HepG2 (cell line): Measurements from ENCODE around the gene TMEM62. TPM values are rescaled to one million over a fixed set of nuclear protein-coding genes. Genes with fewer than 3 reads are reported as not detected.

ENCODE experiments used
- ATAC-seq: fragments of 200-7000 bp; cut with Tn5 transposase; 3 replicates; pipeline ENCODE4 v1.9.1; 2020; ENCODE audit warnings: mild to moderate bottlenecking, moderate library complexity
- BruUV-seq: library from RNA; stranded (reverse); fragments of 400-500 nt; replicated peaks from 2 replicates; lab custom pipeline; 2021; lab: Mats Ljungman, UMichigan
- CTCF ChIA-PET: fragments of 300-600 bp; formaldehyde crosslinking; extraction: SDS; loops from one replicate; lab custom pipeline; 2021; ENCODE audit warnings: low total read pairs, inconsistent platforms, low intra/inter-chr PET ratio; lab: Yijun Ruan, JAX
- POLR2A ChIA-PET: fragments of 350-600 bp; sonication (Branson Sonifier 250); formaldehyde crosslinking; loops from one replicate; lab custom pipeline; 2020; ENCODE audit warnings: antibody characterized with exemption, inconsistent platforms; lab: Yijun Ruan, JAX
- DNase-seq: peaks from one replicate; pipeline ENCODE4 v3.0.0-alpha.2; 2015; ENCODE audit warnings: low spot score
- FAIRE-seq: peaks from 3 replicates; lab custom pipeline; 2011; peaks lifted over from hg19 to GRCh38; lab: Jason Lieb, UNC
- H2AFZ ChIP-seq: one replicate; pipeline ENCODE4 v1.6.1; 2011; ENCODE audit warnings: low read length, inconsistent platforms
- H3K27ac ChIP-seq: fragments of 300-600 bp; 3 replicates; pipeline ENCODE4 v1.8.0; 2011; ENCODE audit warnings: mixed run types, mild to moderate bottlenecking, mixed read lengths, low read length, inconsistent platforms; ENCODE audit not compliant: insufficient read depth; ENCODE audit errors: extremely low read length
- H3K27me3 ChIP-seq, 2 experiments: fragments of 200-600 bp in 1 of 2; 2 replicates in 1 of 2; 3 replicates in 1 of 2; pipeline versions ENCODE4 v1.6.0 to v1.8.0; 2011; ENCODE audit warnings: low read length in 2 of 2, mild to moderate bottlenecking in 2 of 2, moderate library complexity in 2 of 2, inconsistent platforms in 1 of 2; ENCODE audit not compliant: insufficient read depth in 2 of 2, control insufficient read depth in 1 of 2
- H3K36me3 ChIP-seq, 2 experiments: fragments of 200-600 bp in 1 of 2; replicated peaks in 1 of 2; 2 replicates in 1 of 2; 3 replicates in 1 of 2; pipeline versions ENCODE4 v1.5.1 to v1.8.0; 2011; ENCODE audit warnings: low read length in 2 of 2, inconsistent platforms in 1 of 2; ENCODE audit not compliant: insufficient read depth in 2 of 2, control insufficient read depth in 1 of 2
- H3K4me1 ChIP-seq: 2 replicates; pipeline ENCODE4 v1.5.1; 2012; ENCODE audit warnings: low read length, inconsistent platforms; ENCODE audit not compliant: insufficient read depth
- H3K4me2 ChIP-seq: 2 replicates; pipeline ENCODE4 v1.6.0; 2011; ENCODE audit warnings: low read depth, low read length, inconsistent platforms
- H3K4me3 ChIP-seq, 3 experiments: fragments of 200-600 bp in 1 of 3; sonication (generic), shearing (Covaris generic) in 1 of 3; replicated peaks in 1 of 3; 2 replicates each; pipeline ENCODE4 v1.5.1; 2011 to 2016; ENCODE audit warnings: low read length in 3 of 3, inconsistent platforms in 2 of 3, low read depth in 2 of 3, mild to moderate bottlenecking in 2 of 3, control low read depth in 1 of 3, mixed read lengths in 1 of 3; ENCODE audit not compliant: insufficient read depth in 1 of 3
- H3K79me2 ChIP-seq: one replicate; pipeline ENCODE4 v1.6.1; 2011; ENCODE audit warnings: low read length, inconsistent platforms; ENCODE audit not compliant: insufficient read depth
- H3K9ac ChIP-seq: 2 replicates; pipeline ENCODE4 v1.6.0; 2011; ENCODE audit warnings: mild to moderate bottlenecking, low read depth, low read length, inconsistent platforms; ENCODE audit not compliant: insufficient read depth
- H3K9me3 ChIP-seq: 2 replicates; pipeline ENCODE4 v1.5.1; 2012; ENCODE audit warnings: mild to moderate bottlenecking, low read length
- H4K20me1 ChIP-seq: 2 replicates; pipeline ENCODE4 v1.6.0; 2011; ENCODE audit warnings: inconsistent platforms, mild to moderate bottlenecking, low read length, moderate library complexity; ENCODE audit not compliant: insufficient read depth
- ATM ChIP-seq: fragments of 450-650 bp; IDR thresholded peaks from 2 replicates; pipeline ENCODE4 v1.7.1; 2017; ENCODE audit warnings: mild to moderate bottlenecking, borderline replicate concordance
- FOXP4 ChIP-seq: sonication (generic); formaldehyde crosslinking; IDR thresholded peaks from 2 replicates; pipeline ENCODE4 v1.4.0; 2020; ENCODE audit warnings: missing genetic modification reagents
- GATAD2A ChIP-seq: IDR thresholded peaks from 2 replicates; pipeline ENCODE4 v1.6.1; 2016
- GFI1 ChIP-seq: sonication (generic); formaldehyde crosslinking; IDR thresholded peaks from 2 replicates; pipeline ENCODE4 v1.5.0; 2020; ENCODE audit warnings: missing genetic modification reagents, mild to moderate bottlenecking, borderline replicate concordance
- IRF9 ChIP-seq: sonication (generic); formaldehyde crosslinking; IDR thresholded peaks from 2 replicates; pipeline ENCODE4 v1.8.0; 2022; ENCODE audit warnings: missing genetic modification reagents, mild to moderate bottlenecking, borderline replicate concordance
- KLF11 ChIP-seq: IDR thresholded peaks from 2 replicates; pipeline ENCODE4 v1.6.1; 2016; ENCODE audit warnings: missing compliant biosample characterization
- MAFG ChIP-seq: sonication (generic); formaldehyde crosslinking; IDR thresholded peaks from 2 replicates; pipeline ENCODE4 v1.5.1; 2020; ENCODE audit warnings: mild to moderate bottlenecking, missing genetic modification reagents
- MIXL1 ChIP-seq: IDR thresholded peaks from 2 replicates; pipeline ENCODE4 v1.6.1; 2016
- PHF21A ChIP-seq: sonication (generic); formaldehyde crosslinking; IDR thresholded peaks from 2 replicates; pipeline ENCODE4 v1.5.0; 2020; ENCODE audit warnings: mild to moderate bottlenecking, missing genetic modification reagents
- POLR2AphosphoS5 ChIP-seq: IDR thresholded peaks from 2 replicates; pipeline ENCODE4 v1.6.1; 2012; ENCODE audit warnings: low read depth, low read length
- THAP8 ChIP-seq: sonication (generic); formaldehyde crosslinking; IDR thresholded peaks from 2 replicates; pipeline ENCODE4 v1.5.1; 2020; ENCODE audit warnings: missing genetic modification reagents, mild to moderate bottlenecking, borderline replicate concordance
- YEATS2 ChIP-seq: sonication (generic); formaldehyde crosslinking; IDR thresholded peaks from 2 replicates; pipeline ENCODE4 v1.4.0; 2020; ENCODE audit warnings: missing genetic modification reagents, borderline replicate concordance
- YY1 ChIP-seq: IDR thresholded peaks from 2 replicates; pipeline ENCODE4 v1.6.1; 2011; ENCODE audit warnings: low read length, low read depth, moderate library complexity, mild to moderate bottlenecking; ENCODE audit not compliant: insufficient read depth, insufficient replicate concordance
- ZFX ChIP-seq: sonication (generic); formaldehyde crosslinking; IDR thresholded peaks from 2 replicates; pipeline ENCODE4 v1.4.0; 2020; ENCODE audit warnings: mild to moderate bottlenecking, low read depth, missing genetic modification reagents, moderate library complexity
- ZNF205 ChIP-seq: IDR thresholded peaks from 2 replicates; pipeline ENCODE4 v1.6.1; 2018; ENCODE audit warnings: missing biosample characterization, missing genetic modification reagents
- ZNF282 ChIP-seq: fragments of 450-650 bp; IDR thresholded peaks from 2 replicates; pipeline ENCODE4 v1.6.1; 2018; ENCODE audit not compliant: partially characterized antibody
- ZNF616 ChIP-seq: sonication (generic); formaldehyde crosslinking; IDR thresholded peaks from 2 replicates; pipeline ENCODE4 v1.5.0; 2020; ENCODE audit warnings: low read depth, mild to moderate bottlenecking, missing genetic modification reagents
- WGBS: methylation state at CpG from one replicate; pipeline ENCODE4 v1.1.6; 2017; ENCODE audit warnings: low lambda C conversion rate; 5-methylcytosine and 5-hydroxymethylcytosine counted together
- in situ Hi-C: cut with HindIII; loops from 2 replicates; pipeline ENCODE4 v1.10.0; 2017; ENCODE audit warnings: low pct_unique_long_range_greater_than_20kb; ENCODE audit not compliant: extremely low pct_ligation_motif_present
- intact Hi-C: fragments of 100-400 bp; cut with micrococcal nuclease; formaldehyde crosslinking; loops from one replicate; pipeline ENCODE4 v1.10.0; 2022; ENCODE audit not compliant: unreplicated experiment
- polyA plus RNA-seq, 8 experiments: library from polyadenylated mRNA; depleted of rRNA in 3 of 8; stranded (reverse) in 7 of 8; unstranded in 1 of 8; fragments of >200 nt; fragmentation: Illumina TruSeq in 4 of 8; extraction: Trizol in 4 of 8; gene quantifications; 2 replicates each; pipeline versions ENCODE4 v1.2.1 to v1.2.3, GENCODE V29; 2011 to 2016; ENCODE audit warnings: low read depth in 4 of 8, missing spikeins in 1 of 8, mixed read lengths in 1 of 8; ENCODE audit not compliant: insufficient read depth in 1 of 8
- total RNA-seq, 5 experiments: library from RNA; depleted of rRNA; stranded (reverse); fragments of >200 nt; fragmentation: Illumina TruSeq; extraction: Trizol; gene quantifications; 2 replicates each; pipeline ENCODE4 v1.2.3, GENCODE V29; 2016; ENCODE audit warnings: low read depth in 1 of 5

Gene TMEM62
- total and polyA plus RNA-seq, 2 of the 13 experiments (the other 11 are each of a cell fraction or from before 2014, with no cell fraction given): 14.2 to 20.9 TPM

GRCh38 chr15:43143203-43143941, 10.0 kb downstream of the TMEM62 start:
- 92% methylated on average over 4 of the region's 4 CpGs for WGBS
- BruUV-seq: no TSS peak
- FAIRE-seq (no peak), DNase-seq (no peak), ATAC-seq (no peak)
- Histone ChIP-seq H3K79me2 (no peaks in the 10 kb centered on the region), H3K27me3 (no peaks in the 10 kb centered on the region; a peak in 1 of 5 replicates), H3K4me3 (no peak overlapping the region), H3K9me3 (no peaks in the 10 kb centered on the region), H3K4me2 (no peak overlapping the region), H3K9ac (no peak overlapping the region), H4K20me1 (no peaks in the 10 kb centered on the region), H3K27ac (no peak overlapping the region), H3K4me1 (no peaks in the 10 kb centered on the region), H3K36me3 (peaks cover 2 to 51% of the 10 kb centered on the region in 2 experiments; a peak in 3 of 5 replicates), H2AFZ (no peak overlapping the region)
- ChIA-PET CTCF (no interaction called here), POLR2A (no interaction called here)
- in situ Hi-C loops (no loop called here), intact Hi-C loops (no loop called here)
- TF ChIP-seq ZNF616 (CRISPR knock-in tag): no peak
- 0 out of 2 replicates have a peak, but pooled peaks have one; percentile 4 for TF ChIP-seq POLR2AphosphoS5
- TF ChIP-seq PHF21A (CRISPR knock-in tag): no peak
- TF ChIP-seq FOXP4: no peak
- no peak for TF ChIP-seq KLF11 (CRISPR knock-in tag)

- CTCF ChIA-PET: no interaction called here
- TF ChIP-seq ZNF282: no peak
- TF ChIP-seq ATM: no peak
- TF ChIP-seq YEATS2 (CRISPR knock-in tag): no peak
- TF ChIP-seq THAP8 (CRISPR knock-in tag): no peak
- TF ChIP-seq MIXL1 (CRISPR knock-in tag): no peak
- TF ChIP-seq ZFX: no peak
- TF ChIP-seq GFI1: no peak
- no peak for TF ChIP-seq IRF9
- no peak for TF ChIP-seq YY1
- TF ChIP-seq GATAD2A (CRISPR knock-in tag): no peak
- TF ChIP-seq MAFG (CRISPR knock-in tag): no peak
- TF ChIP-seq ZNF205 (CRISPR knock-in tag): no peak
Measured at GRCh38 chr15:43144512-43144911, 11.1 kb downstream of the TMEM62 start.

More at GRCh38 chr15:43144512-43144911, 11.1 kb downstream of the TMEM62 start:
- H3K4me2 ChIP-seq: no peak overlapping the region
- POLR2A ChIA-PET: no interaction called here
- no peak overlapping the region for H3K27ac ChIP-seq
- no peak overlapping the region for H3K4me3 ChIP-seq
- DNase-seq (no peak), FAIRE-seq (no peak), ATAC-seq (no peak)
- no peak overlapping the region for H2AFZ ChIP-seq
- no peaks in the 10 kb centered on the region; a peak in 1 of 5 replicates for H3K27me3 ChIP-seq
- no peaks in the 10 kb centered on the region for H3K4me1 ChIP-seq
- peaks cover 2 to 51% of the 10 kb centered on the region in 2 experiments; a peak in 4 of 5 replicates for H3K36me3 ChIP-seq
- in situ Hi-C loops (no loop called here), intact Hi-C loops (no loop called here)
- H3K79me2 ChIP-seq: no peaks in the 10 kb centered on the region
- BruUV-seq: no TSS peak
- no peaks in the 10 kb centered on the region for H3K9me3 ChIP-seq
- no peaks in the 10 kb centered on the region for H4K20me1 ChIP-seq
- no peak overlapping the region for H3K9ac ChIP-seq
